H4 (cell line): ENCODE results near the gene CD58. TPM values are rescaled to one million over a fixed set of nuclear protein-coding genes. Genes with fewer than 3 reads are reported as not detected.
"Not testable (repeated sequence)": the region's sequence is repeated elsewhere in the genome, so short reads cannot be mapped to it uniquely, and the experiment has no call there.

Experiments used
- DNase-seq: peaks from one replicate; pipeline ENCODE4 v3.0.0-alpha.2; 2015; ENCODE audit warnings: low spot score
- total RNA-seq: library from RNA; depleted of rRNA; stranded (reverse); fragments of >200 nt; shearing (Covaris generic); gene quantifications from 2 replicates; pipeline ENCODE4 v1.2.3, GENCODE V29; 2014; rRNA removed

CD58 gene
- 15.9 and 18.4 TPM in 2 replicates for total RNA-seq

- DNase-seq, result peak; percentile 65
Measured at GRCh38 chr1:116570358-116571214, at the start of gene CD58. CD58 (minus strand) TSS chr1:116571026; CDS start chr1:116570972, 54 bp downstream.

GRCh38 chr1:116620392-116620791 lies 49.6 kb upstream of the CD58 start:
- not testable (repeated sequence) for DNase-seq

- not testable (repeated sequence) for DNase-seq
Measured at GRCh38 chr1:116619106-116619505, 48.3 kb upstream of the CD58 start.

- DNase-seq, result not testable (repeated sequence)
Measured at GRCh38 chr1:116617808-116618207, 47.0 kb upstream of the CD58 start.

- DNase-seq, result not testable (repeated sequence)
Measured at GRCh38 chr1:116613825-116614224, 43.0 kb upstream of the CD58 start.

- not testable (repeated sequence) for DNase-seq
Measured at GRCh38 chr1:116609801-116610371, 39.1 kb upstream of the CD58 start.

- DNase-seq, result not testable (repeated sequence)
Measured at GRCh38 chr1:116608841-116609240, 38.0 kb upstream of the CD58 start.

GRCh38 chr1:116608151-116608550 lies 37.3 kb upstream of the CD58 start:
- DNase-seq, result not testable (repeated sequence)

GRCh38 chr1:116607463-116607862 lies 36.6 kb upstream of the CD58 start:
- not testable (repeated sequence) for DNase-seq

- not testable (repeated sequence) for DNase-seq
Measured at GRCh38 chr1:116606067-116606466, 35.2 kb upstream of the CD58 start.

GRCh38 chr1:116605315-116605714 lies 34.5 kb upstream of the CD58 start:
- DNase-seq, result no peak

GRCh38 chr1:116604408-116604807 lies 33.6 kb upstream of the CD58 start:
- not testable (repeated sequence) for DNase-seq

- not testable (repeated sequence) for DNase-seq
Measured at GRCh38 chr1:116603646-116604045, 32.8 kb upstream of the CD58 start.

- not testable (repeated sequence) for DNase-seq
Measured at GRCh38 chr1:116599369-116599768, 28.5 kb upstream of the CD58 start.

- DNase-seq, result not testable (repeated sequence)
Measured at GRCh38 chr1:116598420-116599036, 27.7 kb upstream of the CD58 start.

- not testable (repeated sequence) for DNase-seq
Measured at GRCh38 chr1:116597388-116597787, 26.6 kb upstream of the CD58 start.

GRCh38 chr1:116596742-116597307 lies 26.0 kb upstream of the CD58 start:
- not testable (repeated sequence) for DNase-seq

- DNase-seq, result not testable (repeated sequence)
Measured at GRCh38 chr1:116595946-116596741, 25.3 kb upstream of the CD58 start.

GRCh38 chr1:116595065-116595840 lies 24.4 kb upstream of the CD58 start:
- not testable (repeated sequence) for DNase-seq

- DNase-seq, result not testable (repeated sequence)
Measured at GRCh38 chr1:116593977-116594376, 23.2 kb upstream of the CD58 start.
